GM12878 (cell line): ENCODE results near the gene GLI1. TPM values are rescaled to one million over a fixed set of nuclear protein-coding genes. Genes with fewer than 3 reads are reported as not detected.
A peak's percentile ranks its signal among the peaks of the same experiment; 100 is the strongest.

ENCODE experiments used
- ATAC-seq: fragments of 200-7000 bp; cut with Tn5 transposase; 3 replicates; pipeline ENCODE4 v1.9.1; 2020; ENCODE audit warnings: mild to moderate bottlenecking, moderate library complexity
- BruUV-seq: library from RNA; stranded (reverse); fragments of 400-500 nt; replicated peaks from 2 replicates; lab custom pipeline; 2021; lab: Mats Ljungman, UMichigan
- CTCF ChIA-PET: fragments of 300-600 bp; sonication (Branson Sonifier 250); formaldehyde crosslinking; extraction: SDS; loops from one replicate; lab custom pipeline; 2021; ENCODE audit warnings: inconsistent platforms; lab: Yijun Ruan, JAX
- POLR2A ChIA-PET: fragments of 350-600 bp; formaldehyde crosslinking; extraction: SDS; loops from one replicate; lab custom pipeline; 2021; ENCODE audit warnings: inconsistent platforms; lab: Charles Lee
- RAD21 ChIA-PET: fragments of 300-600 bp; sonication (Branson Sonifier 250); formaldehyde crosslinking; loops from one replicate; lab custom pipeline; 2023; ENCODE audit warnings: antibody characterized with exemption; ENCODE audit not compliant: unreplicated experiment; lab: Charles Lee
- SMC1A ChIA-PET: fragments of 300-600 bp; sonication (Branson Sonifier 250); formaldehyde crosslinking; loops from one replicate; lab custom pipeline; 2023; ENCODE audit not compliant: unreplicated experiment, uncharacterized antibody; lab: Charles Lee
- DNase-seq: peaks from one replicate; pipeline ENCODE4 v3.0.0-alpha.2; 2011; ENCODE audit warnings: low read depth, low spot score
- FAIRE-seq: peaks from 3 replicates; lab custom pipeline; 2011; peaks lifted over from hg19 to GRCh38; lab: Jason Lieb, UNC
- H2AFZ ChIP-seq: 2 replicates; pipeline ENCODE4 v1.6.0; 2011; ENCODE audit warnings: low read depth, low read length, control low read depth; ENCODE audit not compliant: control insufficient read depth
- H3K27ac ChIP-seq: 2 replicates; pipeline ENCODE4 v1.5.1; 2011; ENCODE audit warnings: control low read depth; ENCODE audit not compliant: control insufficient read depth, insufficient read depth
- H3K27me3 ChIP-seq, 2 experiments: replicated peaks in 1 of 2; 2 replicates each; pipeline versions ENCODE4 v1.6.0 to v1.6.1; 2011; ENCODE audit warnings: low read length in 1 of 2; ENCODE audit not compliant: control insufficient read depth in 2 of 2, insufficient read depth in 2 of 2
- H3K36me3 ChIP-seq, 2 experiments: 2 replicates each; pipeline ENCODE4 v1.5.1; 2011; ENCODE audit warnings: low read length in 1 of 2; ENCODE audit not compliant: control insufficient read depth in 2 of 2, insufficient read depth in 2 of 2
- H3K4me1 ChIP-seq: 2 replicates; pipeline ENCODE4 v1.6.1; 2011; ENCODE audit warnings: mild to moderate bottlenecking, low read length, moderate library complexity, mixed read lengths; ENCODE audit not compliant: control insufficient read depth, insufficient read depth
- H3K4me2 ChIP-seq: 2 replicates; pipeline ENCODE4 v1.6.0; 2011; ENCODE audit warnings: control low read depth; ENCODE audit not compliant: control insufficient read depth, insufficient read depth
- H3K4me3 ChIP-seq: fragments of 200-600 bp; sonication (generic); 2 replicates; pipeline ENCODE4 v1.5.1; 2016
- H3K79me2 ChIP-seq: 2 replicates; pipeline ENCODE4 v1.6.0; 2011; ENCODE audit warnings: low read length; ENCODE audit not compliant: control insufficient read depth, insufficient read depth
- H3K9ac ChIP-seq: 2 replicates; pipeline ENCODE4 v1.8.0; 2011; ENCODE audit warnings: low read length, control low read depth, mixed read lengths; ENCODE audit not compliant: control insufficient read depth, insufficient read depth
- H3K9me3 ChIP-seq: replicated peaks from 3 replicates; pipeline ENCODE4 v1.5.1; 2011; ENCODE audit warnings: mild to moderate bottlenecking, low read length; ENCODE audit not compliant: control insufficient read depth, insufficient read depth
- H4K20me1 ChIP-seq: 2 replicates; pipeline ENCODE4 v1.6.0; 2011; ENCODE audit not compliant: control insufficient read depth, insufficient read depth
- CBX5 ChIP-seq: sonication (generic); IDR thresholded peaks from 2 replicates; pipeline ENCODE4 v1.6.1; 2016; ENCODE audit warnings: low read depth, moderate library complexity, mild to moderate bottlenecking, inconsistent platforms
- CHD2 ChIP-seq: IDR thresholded peaks from 2 replicates; pipeline ENCODE4 v1.6.1; 2011; ENCODE audit warnings: low read depth, low read length, improper control_type of control experiment, borderline replicate concordance
- CHD4 ChIP-seq: fragments of 200-600 bp; sonication (generic); IDR thresholded peaks from 2 replicates; pipeline ENCODE4 v1.6.1; 2016; ENCODE audit warnings: mild to moderate bottlenecking
- EED ChIP-seq: sonication (generic); IDR thresholded peaks from 2 replicates; pipeline ENCODE4 v1.6.1; 2016; ENCODE audit warnings: antibody characterized with exemption, low read depth
- IKZF2 ChIP-seq, 2 experiments: fragments of 450-650 bp; IDR thresholded peaks; 2 replicates each; pipeline ENCODE4 v1.6.1; 2017; ENCODE audit warnings: mild to moderate bottlenecking in 2 of 2, moderate library complexity in 2 of 2
- KAT2A ChIP-seq: conservative IDR thresholded peaks from 2 replicates; pipeline ENCODE4 v1.6.1; 2011; ENCODE audit warnings: low read depth, low read length; ENCODE audit not compliant: control insufficient read depth
- RCOR1 ChIP-seq: conservative IDR thresholded peaks from 2 replicates; pipeline ENCODE4 v1.6.1; 2012; ENCODE audit warnings: low read depth, low read length, improper control_type of control experiment
- SRF ChIP-seq, 2 experiments: IDR thresholded peaks; 2 replicates each; pipeline ENCODE4 v1.6.1; 2011; ENCODE audit warnings: low read depth in 2 of 2, low read length in 2 of 2, mild to moderate bottlenecking in 1 of 2, moderate library complexity in 1 of 2
- TBL1XR1 ChIP-seq: IDR thresholded peaks from 2 replicates; pipeline ENCODE4 v1.6.1; 2012; ENCODE audit warnings: low read depth, low read length, improper control_type of control experiment
- YBX1 ChIP-seq: fragments of 450-650 bp; IDR thresholded peaks from 2 replicates; pipeline ENCODE4 v1.6.1; 2016; ENCODE audit warnings: antibody characterized with exemption
- ZNF207 ChIP-seq: fragments of 450-650 bp; IDR thresholded peaks from 2 replicates; pipeline ENCODE4 v1.6.1; 2014; ENCODE audit warnings: antibody characterized with exemption, mild to moderate bottlenecking, borderline replicate concordance
- ZNF274 ChIP-seq: IDR thresholded peaks from one replicate; pipeline ENCODE4 v1.8.0; 2011; ENCODE audit not compliant: insufficient read length, insufficient read depth
- WGBS: methylation state at CpG from one replicate; pipeline ENCODE4 v1.1.6; 2016; ENCODE audit warnings: low lambda C conversion rate; ENCODE audit not compliant: insufficient replicate concordance, insufficient coverage; ENCODE audit errors: missing lambda C conversion rate; 5-methylcytosine and 5-hydroxymethylcytosine counted together
- in situ Hi-C: fragments of 300-500 bp; cut with MboI; formaldehyde crosslinking; loops from 9 replicates; pipeline ENCODE4 v1.14.3; 2018; ENCODE audit warnings: mixed read lengths
- intact Hi-C: fragments of 100-400 bp; cut with micrococcal nuclease; formaldehyde crosslinking; loops from one replicate; pipeline ENCODE4 v1.14.2; 2022; ENCODE audit not compliant: unreplicated experiment
- polyA plus RNA-seq, 11 experiments: library from polyadenylated mRNA; depleted of rRNA in 4 of 11; unstranded in 6 of 11; stranded (reverse) in 5 of 11; fragments of >200 nt; fragmentation: Nextera tagmentation in 4 of 11; fragmentation: Illumina TruSeq in 1 of 11; extraction: Ambion mirVana in 4 of 11; extraction: Trizol in 1 of 11; gene quantifications; 1 replicate in 1 of 11; 2 replicates in 10 of 11; pipeline versions ENCODE4 v1.2.1 to v1.2.3, GENCODE V29; 2011 to 2016; ENCODE audit warnings: inconsistent platforms in 2 of 11, missing spikeins in 2 of 11, low read depth in 1 of 11
- total RNA-seq, 4 experiments: library from RNA; depleted of rRNA in 3 of 4; stranded (reverse); fragments of >200 nt in 3 of 4; fragmentation: Illumina TruSeq in 1 of 4; extraction: Trizol in 1 of 4; gene quantifications; 2 replicates each; pipeline versions ENCODE4 v1.2.1 to v1.2.3, GENCODE V29; 2013 to 2021
- TF ChIP-seq, protein P1 (sequence below): fragments of 450-650 bp; conservative IDR thresholded peaks from 2 replicates; pipeline ENCODE4 v1.6.1; 2017; ENCODE audit warnings: mild to moderate bottlenecking, moderate library complexity
- TF ChIP-seq, protein P2 (sequence below): IDR thresholded peaks from 2 replicates; pipeline ENCODE4 v1.6.1; 2011; ENCODE audit warnings: mild to moderate bottlenecking, low read depth, low read length, moderate library complexity; ENCODE audit not compliant: insufficient replicate concordance
- TF ChIP-seq, protein P3 (sequence below): fragments of 450-650 bp; IDR thresholded peaks from 2 replicates; pipeline ENCODE4 v1.6.1; 2017; ENCODE audit warnings: mild to moderate bottlenecking, moderate library complexity

GLI1 gene
- total and polyA plus RNA-seq, 10 of the 15 experiments (the other 5 are each of a cell fraction or from before 2014, with no cell fraction given) = 0.27 to 1.2 (median 0.49) TPM

DNA sequence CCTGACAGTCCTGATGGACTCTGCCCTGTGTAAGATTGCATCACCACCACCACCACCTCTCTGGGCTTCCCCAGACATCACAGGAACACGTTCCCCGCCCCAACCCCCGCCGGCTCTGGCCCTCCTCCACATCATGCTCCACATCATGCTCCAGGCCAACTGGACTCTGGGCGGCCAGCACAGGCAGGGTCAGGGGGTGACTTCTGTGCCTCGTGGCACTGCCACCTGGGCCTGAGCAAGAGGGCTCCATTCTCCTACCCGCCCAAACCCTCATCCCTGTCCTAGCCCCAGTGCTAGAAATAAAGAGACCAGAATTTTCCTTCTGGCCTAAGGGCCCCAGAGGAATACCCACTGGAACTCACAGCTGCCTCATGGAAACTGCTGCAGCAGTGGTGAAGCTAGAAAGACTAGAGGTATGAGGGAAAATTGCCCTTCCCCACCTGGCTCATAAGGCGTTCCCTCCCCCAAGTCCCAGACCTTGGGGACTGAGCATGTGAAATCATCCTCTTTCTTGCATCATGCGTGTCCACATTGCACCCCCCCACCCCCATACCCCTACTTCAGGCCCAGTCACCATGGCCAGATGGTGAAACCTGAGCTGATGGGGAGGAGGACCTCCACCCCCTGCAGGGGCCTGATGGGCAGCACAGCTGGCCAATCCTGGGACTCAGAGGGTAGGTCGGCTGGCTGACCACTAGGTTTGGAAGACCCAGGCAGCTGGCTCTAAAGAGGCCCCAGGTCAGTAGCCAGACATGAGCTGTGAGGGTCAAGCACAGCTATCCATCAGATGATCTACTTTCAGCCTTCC, 4.8 kb upstream of the GLI1 start, which contains the start of gene INHBE:
TSS of gene INHBE (plus strand) at position 742 of the 808 bp plus-strand sequence. CDS start 230 bp downstream, outside the sequence.
- BruUV-seq = no TSS peak
- TF ChIP-seq CHD2 = no peak
- no peak for TF ChIP-seq EED
- TF ChIP-seq, protein P1, sequence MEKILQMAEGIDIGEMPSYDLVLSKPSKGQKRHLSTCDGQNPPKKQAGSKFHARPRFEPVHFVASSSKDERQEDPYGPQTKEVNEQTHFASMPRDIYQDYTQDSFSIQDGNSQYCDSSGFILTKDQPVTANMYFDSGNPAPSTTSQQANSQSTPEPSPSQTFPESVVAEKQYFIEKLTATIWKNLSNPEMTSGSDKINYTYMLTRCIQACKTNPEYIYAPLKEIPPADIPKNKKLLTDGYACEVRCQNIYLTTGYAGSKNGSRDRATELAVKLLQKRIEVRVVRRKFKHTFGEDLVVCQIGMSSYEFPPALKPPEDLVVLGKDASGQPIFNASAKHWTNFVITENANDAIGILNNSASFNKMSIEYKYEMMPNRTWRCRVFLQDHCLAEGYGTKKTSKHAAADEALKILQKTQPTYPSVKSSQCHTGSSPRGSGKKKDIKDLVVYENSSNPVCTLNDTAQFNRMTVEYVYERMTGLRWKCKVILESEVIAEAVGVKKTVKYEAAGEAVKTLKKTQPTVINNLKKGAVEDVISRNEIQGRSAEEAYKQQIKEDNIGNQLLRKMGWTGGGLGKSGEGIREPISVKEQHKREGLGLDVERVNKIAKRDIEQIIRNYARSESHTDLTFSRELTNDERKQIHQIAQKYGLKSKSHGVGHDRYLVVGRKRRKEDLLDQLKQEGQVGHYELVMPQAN = no peak
- no peak for TF ChIP-seq YBX1
- TF ChIP-seq, protein P2, sequence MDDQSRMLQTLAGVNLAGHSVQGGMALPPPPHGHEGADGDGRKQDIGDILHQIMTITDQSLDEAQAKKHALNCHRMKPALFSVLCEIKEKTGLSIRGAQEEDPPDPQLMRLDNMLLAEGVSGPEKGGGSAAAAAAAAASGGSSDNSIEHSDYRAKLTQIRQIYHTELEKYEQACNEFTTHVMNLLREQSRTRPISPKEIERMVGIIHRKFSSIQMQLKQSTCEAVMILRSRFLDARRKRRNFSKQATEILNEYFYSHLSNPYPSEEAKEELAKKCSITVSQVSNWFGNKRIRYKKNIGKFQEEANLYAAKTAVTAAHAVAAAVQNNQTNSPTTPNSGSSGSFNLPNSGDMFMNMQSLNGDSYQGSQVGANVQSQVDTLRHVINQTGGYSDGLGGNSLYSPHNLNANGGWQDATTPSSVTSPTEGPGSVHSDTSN = peak; percentile 85
- no peak for TF ChIP-seq RCOR1
- no peak for TF ChIP-seq KAT2A
- no peak for TF ChIP-seq ZNF274
- no peak for TF ChIP-seq TBL1XR1
- no peak for TF ChIP-seq SRF (IDR thresholded peaks at IDR 0.05; ENCODE audit: low read depth in 2 of 2, low read length in 2 of 2)
- TF ChIP-seq, protein P3, sequence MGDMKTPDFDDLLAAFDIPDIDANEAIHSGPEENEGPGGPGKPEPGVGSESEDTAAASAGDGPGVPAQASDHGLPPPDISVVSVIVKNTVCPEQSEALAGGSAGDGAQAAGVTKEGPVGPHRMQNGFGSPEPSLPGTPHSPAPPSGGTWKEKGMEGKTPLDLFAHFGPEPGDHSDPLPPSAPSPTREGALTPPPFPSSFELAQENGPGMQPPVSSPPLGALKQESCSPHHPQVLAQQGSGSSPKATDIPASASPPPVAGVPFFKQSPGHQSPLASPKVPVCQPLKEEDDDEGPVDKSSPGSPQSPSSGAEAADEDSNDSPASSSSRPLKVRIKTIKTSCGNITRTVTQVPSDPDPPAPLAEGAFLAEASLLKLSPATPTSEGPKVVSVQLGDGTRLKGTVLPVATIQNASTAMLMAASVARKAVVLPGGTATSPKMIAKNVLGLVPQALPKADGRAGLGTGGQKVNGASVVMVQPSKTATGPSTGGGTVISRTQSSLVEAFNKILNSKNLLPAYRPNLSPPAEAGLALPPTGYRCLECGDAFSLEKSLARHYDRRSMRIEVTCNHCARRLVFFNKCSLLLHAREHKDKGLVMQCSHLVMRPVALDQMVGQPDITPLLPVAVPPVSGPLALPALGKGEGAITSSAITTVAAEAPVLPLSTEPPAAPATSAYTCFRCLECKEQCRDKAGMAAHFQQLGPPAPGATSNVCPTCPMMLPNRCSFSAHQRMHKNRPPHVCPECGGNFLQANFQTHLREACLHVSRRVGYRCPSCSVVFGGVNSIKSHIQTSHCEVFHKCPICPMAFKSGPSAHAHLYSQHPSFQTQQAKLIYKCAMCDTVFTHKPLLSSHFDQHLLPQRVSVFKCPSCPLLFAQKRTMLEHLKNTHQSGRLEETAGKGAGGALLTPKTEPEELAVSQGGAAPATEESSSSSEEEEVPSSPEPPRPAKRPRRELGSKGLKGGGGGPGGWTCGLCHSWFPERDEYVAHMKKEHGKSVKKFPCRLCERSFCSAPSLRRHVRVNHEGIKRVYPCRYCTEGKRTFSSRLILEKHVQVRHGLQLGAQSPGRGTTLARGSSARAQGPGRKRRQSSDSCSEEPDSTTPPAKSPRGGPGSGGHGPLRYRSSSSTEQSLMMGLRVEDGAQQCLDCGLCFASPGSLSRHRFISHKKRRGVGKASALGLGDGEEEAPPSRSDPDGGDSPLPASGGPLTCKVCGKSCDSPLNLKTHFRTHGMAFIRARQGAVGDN = no peak; the same call in 1 of the 2 replicates
- no peak for TF ChIP-seq CHD4
- TF ChIP-seq IKZF2 (IDR thresholded peaks at IDR 0.05) = 0 out of 4 replicates have a peak, but pooled peaks of 1 of the 2 experiments have one; percentile 17
- no peak for TF ChIP-seq CBX5
- TF ChIP-seq ZNF207 = no peak

More for the DNA sequence above, 4.8 kb upstream of the GLI1 start, which contains the start of gene INHBE:
- peak within 1 kb of the TSS; percentile 40; the same call in 1 of the 2 replicates for H3K9ac ChIP-seq
- H3K4me1 ChIP-seq = peaks cover 11% of the 10 kb centered on the region
- FAIRE-seq (no peak), DNase-seq (no peak), ATAC-seq (peak; percentile 59)
- in situ Hi-C loops = loop anchor here (5.0 to 10.0 kb wide), 2 partner anchors 140 to 192 kb away; no protein-coding TSS in a partner anchor
- H3K79me2 ChIP-seq = no peaks in the 10 kb centered on the region
- H3K4me3 ChIP-seq = no peak within 1 kb of the TSS
- no peaks in the 10 kb centered on the region for H3K27me3 ChIP-seq
- POLR2A ChIA-PET = interaction anchor here (0.5 to 6.1 kb wide), 16 partner anchors 9 to 412 kb away, joined by 3 to 29 read pairs (median 4); partner anchors contain the start of genes INHBC and SHMT2
- RAD21 ChIA-PET = interaction anchor here (0.5 to 6.8 kb wide), 15 partner anchors 8 to 241 kb away, joined by 3 to 224 read pairs (median 10); partner anchors contain the start of genes INHBC, SHMT2 and STAC3
- H3K36me3 ChIP-seq = no peaks in the 10 kb centered on the region
- no peaks in the 10 kb centered on the region for H4K20me1 ChIP-seq
- peak within 1 kb of the TSS; percentile 89 for H2AFZ ChIP-seq
- SMC1A ChIA-PET = interaction anchor here (0.9 to 7.6 kb wide), 17 partner anchors 12 to 241 kb away, joined by 3 to 226 read pairs (median 4); partner anchors contain the start of gene SHMT2
- no peak within 1 kb of the TSS for H3K27ac ChIP-seq
- H3K4me2 ChIP-seq = peak within 1 kb of the TSS; percentile 75
- 72% methylated on average over 10 of the region's 10 CpGs for WGBS
- intact Hi-C loops = loop anchor here (5.0 kb wide), 1 partner anchor 168 kb away; no protein-coding TSS in a partner anchor
- no peaks in the 10 kb centered on the region for H3K9me3 ChIP-seq
- CTCF ChIA-PET = interaction anchor here (0.6 to 11.0 kb wide), 41 partner anchors 7 to 698 kb away, joined by 3 to 540 read pairs (median 5); partner anchors contain the start of genes ARHGAP9, INHBC, PIP4K2C and SHMT2
